Sigmoid colon (tissue), 7 donors: ENCODE results near the gene KRTAP9-9. TPM values are rescaled to one million over a fixed set of nuclear protein-coding genes. Genes with fewer than 3 reads are reported as not detected.

Experiments used
- DNase-seq: peaks from one replicate; pipeline ENCODE4 v3.0.0-alpha.2; 2019
- H3K27ac ChIP-seq, 4 donors: fragments of 200-600 bp; sonication (generic); one replicate each; pipeline ENCODE4 v1.5.1; 2016 to 2019; ENCODE audit warnings: mild to moderate bottlenecking in 1 of 4
- H3K27me3 ChIP-seq, 3 donors: fragments of 200-600 bp; sonication (generic); one replicate each; pipeline ENCODE4 v1.5.1; 2019; ENCODE audit warnings: mild to moderate bottlenecking in 1 of 3
- H3K36me3 ChIP-seq, 4 donors: fragments of 200-600 bp; sonication (generic); one replicate each; pipeline ENCODE4 v1.5.1; 2016 to 2019
- H3K4me1 ChIP-seq, 4 donors: fragments of 200-600 bp; sonication (generic); one replicate each; pipeline ENCODE4 v1.5.1; 2017 to 2019
- H3K4me3 ChIP-seq, 4 donors: fragments of 200-600 bp; sonication (generic); one replicate each; pipeline ENCODE4 v1.5.1; 2017 to 2019; ENCODE audit warnings: mild to moderate bottlenecking in 2 of 4, moderate library complexity in 1 of 4
- H3K9me3 ChIP-seq, 4 donors: fragments of 200-600 bp in 3 of 4; sonication (generic) in 3 of 4; one replicate each; pipeline versions ENCODE4 v1.5.1 to v1.6.1; 2013 to 2019
- CTCF ChIP-seq, 4 experiments: fragments of 450-650 bp in 3 of 4; fragments of 200-600 bp in 1 of 4; IDR thresholded peaks; one replicate each; pipeline ENCODE4 v1.5.1; 2016 to 2019; ENCODE audit warnings: antibody characterized with exemption in 4 of 4, mild to moderate bottlenecking in 3 of 4, moderate library complexity in 2 of 4
- EP300 ChIP-seq, 4 donors: sonication (generic); formaldehyde crosslinking; IDR thresholded peaks; one replicate each; pipeline ENCODE4 v1.6.1; 2017; ENCODE audit warnings: antibody characterized with exemption in 4 of 4
- POLR2A ChIP-seq, 2 donors: fragments of 450-650 bp; IDR thresholded peaks; one replicate each; pipeline ENCODE4 v1.6.1; 2016; ENCODE audit warnings: antibody characterized with exemption in 2 of 2, mild to moderate bottlenecking in 2 of 2, moderate library complexity in 2 of 2
- POLR2AphosphoS5 ChIP-seq, 4 donors: sonication (generic); formaldehyde crosslinking; IDR thresholded peaks; one replicate each; pipeline ENCODE4 v1.6.1; 2017; ENCODE audit warnings: antibody characterized with exemption in 4 of 4
- WGBS, 2 donors: extraction: QIAGEN DNeasy Blood & Tissue Kit; methylation state at CpG; one replicate each; pipeline ENCODE4 v1.1.7; 2013; 5-methylcytosine and 5-hydroxymethylcytosine counted together
- intact Hi-C: fragments of 100-400 bp; cut with DNase I; formaldehyde crosslinking; loops from one replicate; pipeline ENCODE4 v1.15.1; 2023
- polyA plus RNA-seq, 3 donors: library from polyadenylated mRNA; stranded (reverse); fragments of 200-250 nt; gene quantifications; one replicate each; pipeline ENCODE4 v1.2.3, GENCODE V29; 2013
- total RNA-seq, 4 donors: library from RNA; depleted of rRNA; stranded (reverse); fragments of >200 nt; gene quantifications; one replicate each; pipeline ENCODE4 v1.1.0, GENCODE V29; 2016
- donor health status: healthy with polysubstance abuse.
- donor health status: Bipolar disorder and iron deficiency.
- donor health status: healthy.

The KRTAP9-9 gene
- total and polyA plus RNA-seq, 7 donors: not detected

- no peak for TF ChIP-seq EP300 (IDR thresholded peaks at IDR 0.05)
- no peak for TF ChIP-seq POLR2A (IDR thresholded peaks at IDR 0.05)
- no peak for TF ChIP-seq CTCF (IDR thresholded peaks at IDR 0.05)
- no peak for TF ChIP-seq POLR2AphosphoS5 (IDR thresholded peaks at IDR 0.05)
- no peak overlapping the region for H3K27ac ChIP-seq
- intact Hi-C loops: no loop called here
- H3K36me3 ChIP-seq: no peaks in the 10 kb centered on the region
- H3K27me3 ChIP-seq: no peaks in the 10 kb centered on the region
- no peak overlapping the region for H3K4me3 ChIP-seq
- H3K4me1 ChIP-seq: no peaks in the 10 kb centered on the region
- DNase-seq: no peak
- no peaks in the 10 kb centered on the region for H3K9me3 ChIP-seq
- WGBS, 2 donors: 49 to 71% methylated on average over 1 of the region's 1 CpG
Measured at GRCh38 chr17:41296846-41297245, 41.7 kb downstream of the KRTAP9-9 start.

GRCh38 chr17:41298458-41299135 lies 43.4 kb downstream of the KRTAP9-9 start:
- peaks cover 0 to 9% (median 0%) of the 10 kb centered on the region in 4 donors for H3K4me1 ChIP-seq
- no peaks in the 10 kb centered on the region for H3K9me3 ChIP-seq
- no peaks in the 10 kb centered on the region for H3K36me3 ChIP-seq
- no peak overlapping the region for H3K27ac ChIP-seq
- intact Hi-C loops: no loop called here
- 83 to 87% methylated on average over 20 of the region's 20 CpGs for whole genome bisulfite sequencing, 2 donors
- no peak for DNase-seq
- TF ChIP-seq CTCF (IDR thresholded peaks at IDR 0.05): no peak
- TF ChIP-seq POLR2AphosphoS5 (IDR thresholded peaks at IDR 0.05): no peak
- TF ChIP-seq POLR2A (IDR thresholded peaks at IDR 0.05): no peak
- H3K4me3 ChIP-seq: no peak overlapping the region
- H3K27me3 ChIP-seq: no peaks in the 10 kb centered on the region

GRCh38 chr17:41301204-41301790 lies 46.1 kb downstream of the KRTAP9-9 start:
- WGBS, 2 donors: 75 to 76% methylated on average over 5 of the region's 5 CpGs
- Histone ChIP-seq H3K27ac (no peak overlapping the region), H3K27me3 (no peaks in the 10 kb centered on the region), H3K9me3 (no peaks in the 10 kb centered on the region), H3K4me1 (peaks cover 0 to 9% (median 0%) of the 10 kb centered on the region in 4 donors), H3K36me3 (no peaks in the 10 kb centered on the region), H3K4me3 (no peak overlapping the region)
- no peak for DNase-seq
- intact Hi-C loops: no loop called here
- TF ChIP-seq EP300 (IDR thresholded peaks at IDR 0.05) (no peak), POLR2AphosphoS5 (IDR thresholded peaks at IDR 0.05) (no peak), CTCF (IDR thresholded peaks at IDR 0.05) (no peak), POLR2A (IDR thresholded peaks at IDR 0.05) (no peak)

GRCh38 chr17:41301916-41302901 lies 47.0 kb downstream of the KRTAP9-9 start, which contains the start of gene KRTAP29-1:
TSS of gene KRTAP29-1 (minus strand) at chr17:41302851. CDS start at chr17:41302851, 0 bp downstream.
- no peaks in the 10 kb centered on the region for H3K27me3 ChIP-seq
- H3K27ac ChIP-seq: no peak within 1 kb of the TSS
- TF ChIP-seq EP300 (IDR thresholded peaks at IDR 0.05): no peak
- TF ChIP-seq CTCF (IDR thresholded peaks at IDR 0.05): no peak
- no peak for TF ChIP-seq POLR2AphosphoS5 (IDR thresholded peaks at IDR 0.05)
- no peak for TF ChIP-seq POLR2A (IDR thresholded peaks at IDR 0.05)
- H3K36me3 ChIP-seq: no peaks in the 10 kb centered on the region
- no peak for DNase-seq
- H3K4me3 ChIP-seq: no peak within 1 kb of the TSS
- 75 to 78% methylated on average over 11 of the region's 11 CpGs for WGBS, 2 donors
- peaks cover 0 to 9% (median 0%) of the 10 kb centered on the region in 4 donors for H3K4me1 ChIP-seq
- intact Hi-C loops: no loop called here
- H3K9me3 ChIP-seq: no peaks in the 10 kb centered on the region
